A673 (cell line): ENCODE results near the gene MEF2A. TPM values are rescaled to one million over a fixed set of nuclear protein-coding genes. Genes with fewer than 3 reads are reported as not detected.
A peak's percentile ranks its signal among the peaks of the same experiment; 100 is the strongest.

Experiments used
- BruUV-seq: library from RNA; stranded (reverse); fragments of 400-500 nt; replicated peaks from 2 replicates; lab custom pipeline; 2021; lab: Mats Ljungman, UMichigan
- CTCF ChIA-PET: fragments of 300-600 bp; sonication (Branson Sonifier 250); formaldehyde crosslinking; loops from one replicate; lab custom pipeline; 2022; ENCODE audit warnings: antibody characterized with exemption; lab: Charles Lee
- POLR2A ChIA-PET: fragments of 300-600 bp; sonication (Branson Sonifier 250); formaldehyde crosslinking; loops from one replicate; lab custom pipeline; 2022; ENCODE audit warnings: antibody characterized with exemption; ENCODE audit not compliant: low non-redundant PET; lab: Charles Lee
- DNase-seq: peaks from one replicate; pipeline ENCODE4 v3.0.0-alpha.2; 2015; ENCODE audit warnings: low spot score
- H3K27ac ChIP-seq: fragments of 200-600 bp; sonication (generic); 2 replicates; pipeline ENCODE4 v1.5.1; 2016; ENCODE audit warnings: mixed run types, low read depth, mild to moderate bottlenecking, mixed read lengths, antibody characterized with exemption, low read length; ENCODE audit not compliant: poor library complexity, severe bottlenecking
- H3K27me3 ChIP-seq: fragments of 200-600 bp; sonication (generic); replicated peaks from 2 replicates; pipeline ENCODE4 v1.6.1; 2017; ENCODE audit warnings: mixed run types, low read depth, mild to moderate bottlenecking, mixed read lengths, antibody characterized with exemption, low read length; ENCODE audit not compliant: insufficient read depth, poor library complexity
- H3K36me3 ChIP-seq: fragments of 200-600 bp; sonication (generic); 2 replicates; pipeline ENCODE4 v1.6.1; 2016; ENCODE audit warnings: mixed run types, mild to moderate bottlenecking, mixed read lengths, antibody characterized with exemption, low read length; ENCODE audit not compliant: insufficient read depth, poor library complexity, severe bottlenecking
- H3K4me1 ChIP-seq: fragments of 200-600 bp; sonication (generic); 2 replicates; pipeline ENCODE4 v1.6.1; 2017; ENCODE audit warnings: mixed run types, mild to moderate bottlenecking, mixed read lengths, antibody characterized with exemption, low read length; ENCODE audit not compliant: insufficient read depth, poor library complexity, severe bottlenecking
- H3K4me3 ChIP-seq: fragments of 200-600 bp; sonication (generic); 2 replicates; pipeline ENCODE4 v1.5.1; 2016; ENCODE audit warnings: low read depth, mixed run types, mild to moderate bottlenecking, mixed read lengths, low read length; ENCODE audit not compliant: poor library complexity, severe bottlenecking
- H3K9me3 ChIP-seq: fragments of 200-600 bp; sonication (generic); 2 replicates; pipeline ENCODE4 v1.6.1; 2016; ENCODE audit warnings: mixed run types, low read depth, mild to moderate bottlenecking, mixed read lengths, antibody characterized with exemption, low read length; ENCODE audit not compliant: poor library complexity, severe bottlenecking
- CTCF ChIP-seq: fragments of 300-800, 200-600 bp; sonication (generic); conservative IDR thresholded peaks from 2 replicates; pipeline ENCODE4 v1.5.1; 2017; ENCODE audit warnings: low read depth, mild to moderate bottlenecking, antibody characterized with exemption, low read length, moderate library complexity, mixed read lengths
- EZH2 ChIP-seq: fragments of 200-600 bp; sonication (generic); IDR thresholded peaks from 2 replicates; pipeline ENCODE4 v1.6.1; 2017; ENCODE audit warnings: borderline replicate concordance, low read depth, mild to moderate bottlenecking, mixed read lengths, antibody characterized with exemption, low read length; ENCODE audit not compliant: poor library complexity, severe bottlenecking
- intact Hi-C: fragments of 100-400 bp; cut with micrococcal nuclease; formaldehyde crosslinking; loops from one replicate; pipeline ENCODE4 v1.10.0; 2022; ENCODE audit not compliant: unreplicated experiment
- total RNA-seq: library from RNA; stranded (reverse); gene quantifications from 2 replicates; pipeline ENCODE4 v1.2.3, GENCODE V29; 2021

The MEF2A gene
- total RNA-seq, 1 experiment from 2014 or later: 26.4 TPM

GRCh38 chr15:99564221-99565048 is 1.3 kb upstream of the MEF2A start:
- H3K27me3 ChIP-seq: no peaks in the 10 kb centered on the region
- peak; percentile 13 for DNase-seq
- H3K4me1 ChIP-seq: peaks cover 18% of the 10 kb centered on the region
- BruUV-seq: no TSS peak
- CTCF ChIA-PET: no interaction called here
- H3K27ac ChIP-seq: no peak overlapping the region
- TF ChIP-seq CTCF (no peak), EZH2 (no peak)
- POLR2A ChIA-PET: no interaction called here
- peak overlapping the region; percentile 88 for H3K4me3 ChIP-seq
- H3K9me3 ChIP-seq: no peaks in the 10 kb centered on the region
- H3K36me3 ChIP-seq: no peaks in the 10 kb centered on the region
- intact Hi-C loops: loop anchor here (5.0 to 10.0 kb wide), 2 partner anchors 138 to 280 kb away; no protein-coding TSS in a partner anchor

DNA sequence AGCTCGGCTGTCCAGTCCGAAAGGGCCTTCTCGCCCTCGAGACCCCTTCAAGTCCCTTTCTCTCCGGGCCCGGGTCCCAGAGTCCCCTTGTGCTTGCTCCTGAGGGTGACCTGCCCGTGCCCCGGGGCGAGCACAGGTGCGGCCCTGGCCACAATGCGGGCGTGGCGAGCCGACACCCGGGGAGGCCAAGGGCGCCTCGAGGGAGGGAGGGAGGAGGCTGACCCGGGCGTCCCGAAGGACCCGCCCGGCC is 810 bp upstream of the MEF2A start:
- Histone ChIP-seq H3K36me3 (no peaks in the 10 kb centered on the region), H3K27ac (no peak overlapping the region), H3K27me3 (no peaks in the 10 kb centered on the region), H3K4me1 (peaks cover 18% of the 10 kb centered on the region), H3K4me3 (peak overlapping the region; percentile 88), H3K9me3 (no peaks in the 10 kb centered on the region)
- CTCF ChIA-PET: no interaction called here
- no peak for DNase-seq
- intact Hi-C loops: loop anchor here (5.0 to 10.0 kb wide), 2 partner anchors 137 to 280 kb away; no protein-coding TSS in a partner anchor
- TF ChIP-seq EZH2: no peak
- TF ChIP-seq CTCF: no peak
- BruUV-seq: no TSS peak
- POLR2A ChIA-PET: no interaction called here

DNA sequence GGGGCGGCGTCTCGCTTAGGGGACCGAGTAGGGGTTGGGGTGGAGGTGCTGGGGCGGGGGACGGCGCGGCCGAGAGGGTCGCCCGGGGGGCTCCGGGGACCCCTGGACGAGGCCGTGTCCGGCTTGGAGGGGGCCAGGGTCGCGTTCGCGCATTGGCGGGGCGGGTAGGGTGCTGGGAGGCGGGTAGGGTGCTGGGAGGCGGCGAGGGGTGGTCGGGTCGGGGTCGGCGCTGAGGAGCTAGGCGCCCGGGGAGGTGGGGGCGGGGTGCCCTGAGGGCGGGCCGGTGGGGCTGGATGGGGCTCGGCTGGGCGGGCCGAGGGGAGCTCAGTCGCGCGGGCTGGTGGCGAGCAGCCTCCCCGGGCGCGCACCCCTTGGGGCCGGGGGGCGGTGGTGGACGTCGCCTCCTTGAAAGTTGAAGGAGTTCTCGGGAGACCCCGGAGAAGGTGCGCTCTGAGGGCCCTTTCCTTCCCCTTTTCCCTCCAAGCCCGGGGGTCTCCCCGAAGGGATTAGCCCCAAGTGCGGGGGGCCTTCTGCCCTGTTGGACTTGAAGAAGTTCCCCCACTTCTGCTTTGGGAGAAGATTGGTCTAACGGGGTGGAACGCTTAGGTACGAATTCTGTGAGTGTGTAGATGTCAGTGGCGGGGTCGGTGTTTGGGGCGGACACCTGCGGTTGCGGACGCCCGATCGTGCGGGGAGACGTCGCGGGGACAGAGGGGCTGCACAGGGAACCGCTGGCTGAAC is 543 bp downstream of the MEF2A start:
- H3K36me3 ChIP-seq: no peaks in the 10 kb centered on the region
- no TSS peak for BruUV-seq
- CTCF ChIA-PET: interaction anchor here (1.3 kb wide), 1 partner anchor 138 kb away, joined by 6 read pairs; no protein-coding TSS in a partner anchor
- no peaks in the 10 kb centered on the region for H3K27me3 ChIP-seq
- TF ChIP-seq EZH2 (no peak), CTCF (no peak)
- POLR2A ChIA-PET: interaction anchor here (0.9 kb wide), 1 partner anchor 74 kb away, joined by 4 read pairs; no protein-coding TSS in a partner anchor
- H3K4me3 ChIP-seq: peak overlapping the region; percentile 88
- H3K27ac ChIP-seq: peak overlapping the region; percentile 91
- peak; percentile 31 for DNase-seq
- H3K4me1 ChIP-seq: peaks cover 18% of the 10 kb centered on the region
- no peaks in the 10 kb centered on the region for H3K9me3 ChIP-seq
- intact Hi-C loops: loop anchor here (5.0 to 10.0 kb wide), 2 partner anchors 136 to 282 kb away; no protein-coding TSS in a partner anchor
